WERI-Rb-1 (cell line): ENCODE measurements around the gene BCAT1.

ENCODE experiments used
- DNase-seq: peaks from one replicate; pipeline ENCODE4 v3.0.0-alpha.2; 2020
- H3K27ac ChIP-seq: fragments of 250-450 bp; sonication (Bioruptor Pico); 2 replicates; pipeline ENCODE4 v1.5.1; 2020; ENCODE audit warnings: mild to moderate bottlenecking, moderate library complexity
- H3K27me3 ChIP-seq: fragments of 250-450 bp; sonication (Bioruptor Pico); 2 replicates; pipeline ENCODE4 v1.5.1; 2021; ENCODE audit warnings: mild to moderate bottlenecking, low read depth, moderate library complexity; ENCODE audit not compliant: insufficient read depth, severe bottlenecking
- H3K36me3 ChIP-seq: fragments of 250-450 bp; sonication (Bioruptor Pico); 2 replicates; pipeline ENCODE4 v1.5.1; 2020; ENCODE audit warnings: mild to moderate bottlenecking, moderate library complexity
- H3K4me3 ChIP-seq: 2 replicates; pipeline ENCODE4 v1.5.1; 2011; ENCODE audit warnings: low read depth, mild to moderate bottlenecking, control low read depth, low read length
- H3K9me3 ChIP-seq: fragments of 250-450 bp; sonication (Bioruptor Pico); 2 replicates; pipeline ENCODE4 v1.5.1; 2021; ENCODE audit warnings: mild to moderate bottlenecking, moderate library complexity; ENCODE audit not compliant: severe bottlenecking
- CTCF ChIP-seq: IDR thresholded peaks from 2 replicates; pipeline ENCODE4 v1.5.1; 2011; ENCODE audit warnings: low read depth, mild to moderate bottlenecking, control low read depth, inconsistent platforms, low read length

Gene BCAT1

GRCh38 chr12:24993793-24994192 is 44.9 kb upstream of the BCAT1 start:
- no peak overlapping the region for H3K27ac ChIP-seq
- no peak overlapping the region for H3K4me3 ChIP-seq
- no peaks in the 10 kb centered on the region for H3K27me3 ChIP-seq
- H3K9me3 ChIP-seq = no peaks in the 10 kb centered on the region
- no peak for TF ChIP-seq CTCF
- no peaks in the 10 kb centered on the region for H3K36me3 ChIP-seq
- DNase-seq = no peak

GRCh38 chr12:24991209-24992049 is 42.5 kb upstream of the BCAT1 start:
- Histone ChIP-seq H3K36me3 (no peaks in the 10 kb centered on the region), H3K27me3 (no peaks in the 10 kb centered on the region), H3K27ac (no peak overlapping the region), H3K9me3 (no peaks in the 10 kb centered on the region), H3K4me3 (no peak overlapping the region)
- 0 out of 2 replicates have a peak, but pooled peaks have one; percentile 10 for TF ChIP-seq CTCF
- no peak for DNase-seq

- TF ChIP-seq CTCF = no peak
- DNase-seq = no peak
- H3K4me3 ChIP-seq = no peak overlapping the region
- no peaks in the 10 kb centered on the region for H3K9me3 ChIP-seq
- H3K27ac ChIP-seq = no peak overlapping the region
- no peaks in the 10 kb centered on the region for H3K36me3 ChIP-seq
- H3K27me3 ChIP-seq = no peaks in the 10 kb centered on the region
Observed at GRCh38 chr12:24989216-24989615, 40.3 kb upstream of the BCAT1 start.

- no peak for TF ChIP-seq CTCF
- DNase-seq = no peak
- H3K4me3 ChIP-seq = no peak overlapping the region
- H3K9me3 ChIP-seq = no peaks in the 10 kb centered on the region
- H3K27ac ChIP-seq = no peak overlapping the region
- no peaks in the 10 kb centered on the region for H3K36me3 ChIP-seq
- no peaks in the 10 kb centered on the region for H3K27me3 ChIP-seq
Observed at GRCh38 chr12:24982250-24982649, 33.3 kb upstream of the BCAT1 start.

GRCh38 chr12:24979976-24980730 is 31.3 kb upstream of the BCAT1 start:
- no peak for TF ChIP-seq CTCF
- Histone ChIP-seq H3K9me3 (no peaks in the 10 kb centered on the region), H3K27ac (no peak overlapping the region), H3K36me3 (no peaks in the 10 kb centered on the region), H3K4me3 (no peak overlapping the region), H3K27me3 (no peaks in the 10 kb centered on the region)
- no peak for DNase-seq
